ENCODE results near the gene AKAP13.

- no peak for TF ChIP-seq CTCF (IDR thresholded peaks at IDR 0.05)
- TF ChIP-seq POLR2A (IDR thresholded peaks at IDR 0.05): no peak
- TF ChIP-seq POLR2AphosphoS5 (IDR thresholded peaks at IDR 0.05): no peak
Measured at GRCh38 chr15:85766001-85766831, 385.8 kb downstream of the AKAP13 start.

All from breast epithelium (tissue), 3 donors.